ENCODE data around the gene SET. TPM values are rescaled to one million over a fixed set of nuclear protein-coding genes. Genes with fewer than 3 reads are reported as not detected.
A peak's percentile ranks its signal among the peaks of the same experiment; 100 is the strongest.

Gene SET
- total and polyA plus RNA-seq, 2 donors (not counting 1 experiment from before 2014, with no cell fraction given): 54.9 to 309 TPM

DNA sequence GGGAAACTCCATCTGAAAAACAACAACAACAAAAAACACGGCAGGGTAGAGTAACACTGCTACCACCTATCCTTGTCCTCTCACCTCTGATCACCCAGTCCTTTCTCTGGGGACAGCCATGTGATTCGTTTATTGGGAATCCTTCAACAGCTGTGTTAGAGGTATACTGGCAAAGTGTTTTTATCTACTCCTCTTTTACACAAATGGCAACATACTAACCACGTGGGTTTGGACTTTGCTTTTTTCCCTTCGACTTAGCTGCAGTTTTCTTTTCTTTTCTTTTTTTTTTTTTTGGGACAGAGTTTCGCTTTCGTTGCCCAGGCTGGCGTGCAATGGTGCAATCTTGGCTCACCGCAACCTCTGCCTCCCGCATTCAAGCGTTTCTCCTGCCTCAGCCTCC lies 11.2 kb upstream of the SET start:
- WGBS (ENCODE audit: insufficient coverage): 96% methylated on average over 6 of the region's 10 CpGs
- ChIA-PET CTCF (interaction anchor here (0.7 kb wide), 1 partner anchor 55 kb away, joined by 3 read pairs; no protein-coding TSS in a partner anchor), POLR2A (interaction anchor here (0.6 kb wide), 1 partner anchor 14 kb away, joined by 6 read pairs; no protein-coding TSS in a partner anchor)
- H3K27me3 Mint-ChIP-seq: no peaks in the 10 kb centered on the region
- Histone ChIP-seq H3K27ac (ENCODE audit: low read length in 2 of 2) (no peak overlapping the region), H3K4me3 (ENCODE audit: control extremely low read depth in 1 of 5, extremely low read depth in 1 of 5, insufficient read depth in 1 of 5, low read depth in 2 of 5, low read length in 4 of 5) (no peak overlapping the region), H4K20me1 (ENCODE audit: control insufficient read depth, insufficient read depth, low read length, poor library complexity, severe bottlenecking) (peaks cover 18% of the 10 kb centered on the region), H3K9me3 (ENCODE audit: control extremely low read depth in 1 of 3, control insufficient read depth in 2 of 3, insufficient read depth in 1 of 3, low read length in 2 of 3) (peaks cover 0 to 9% (median 0%) of the 10 kb centered on the region in 3 donors), H2AFZ (ENCODE audit: insufficient read depth, low read depth, low read length, poor library complexity, severe bottlenecking) (no peak overlapping the region), H3K4me1 (ENCODE audit: control insufficient read depth in 2 of 2, insufficient read depth in 2 of 2, low read length in 2 of 2) (peaks cover 4 to 16% of the 10 kb centered on the region in 2 donors), H3K36me3 (replicated peaks in 1 of 2; ENCODE audit: control extremely low read depth in 1 of 2, control insufficient read depth in 1 of 2, extremely low read depth in 1 of 2, insufficient read depth in 2 of 2, low read length in 1 of 2) (peaks cover 0 to 14% of the 10 kb centered on the region in 2 experiments), H3K4me2 (replicated peaks; ENCODE audit: low read depth, low read length, poor library complexity, severe bottlenecking) (no peak overlapping the region), H3K27me3 (replicated peaks in 1 of 4; ENCODE audit: control extremely low read depth in 1 of 4, control insufficient read depth in 3 of 4, insufficient read depth in 4 of 4, low read length in 3 of 4) (no peaks in the 10 kb centered on the region), H3K9ac (ENCODE audit: low read length) (no peak overlapping the region), H3K79me2 (ENCODE audit: control insufficient read depth, insufficient read depth, low read length) (peaks cover 58% of the 10 kb centered on the region)
- no peak for TF ChIP-seq EZH2 (IDR thresholded peaks at IDR 0.05; ENCODE audit: borderline replicate concordance, insufficient read depth, low read depth, low read length, poor library complexity, severe bottlenecking)
- TF ChIP-seq, protein P1, sequence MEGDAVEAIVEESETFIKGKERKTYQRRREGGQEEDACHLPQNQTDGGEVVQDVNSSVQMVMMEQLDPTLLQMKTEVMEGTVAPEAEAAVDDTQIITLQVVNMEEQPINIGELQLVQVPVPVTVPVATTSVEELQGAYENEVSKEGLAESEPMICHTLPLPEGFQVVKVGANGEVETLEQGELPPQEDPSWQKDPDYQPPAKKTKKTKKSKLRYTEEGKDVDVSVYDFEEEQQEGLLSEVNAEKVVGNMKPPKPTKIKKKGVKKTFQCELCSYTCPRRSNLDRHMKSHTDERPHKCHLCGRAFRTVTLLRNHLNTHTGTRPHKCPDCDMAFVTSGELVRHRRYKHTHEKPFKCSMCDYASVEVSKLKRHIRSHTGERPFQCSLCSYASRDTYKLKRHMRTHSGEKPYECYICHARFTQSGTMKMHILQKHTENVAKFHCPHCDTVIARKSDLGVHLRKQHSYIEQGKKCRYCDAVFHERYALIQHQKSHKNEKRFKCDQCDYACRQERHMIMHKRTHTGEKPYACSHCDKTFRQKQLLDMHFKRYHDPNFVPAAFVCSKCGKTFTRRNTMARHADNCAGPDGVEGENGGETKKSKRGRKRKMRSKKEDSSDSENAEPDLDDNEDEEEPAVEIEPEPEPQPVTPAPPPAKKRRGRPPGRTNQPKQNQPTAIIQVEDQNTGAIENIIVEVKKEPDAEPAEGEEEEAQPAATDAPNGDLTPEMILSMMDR (IDR thresholded peaks at IDR 0.05): no peak
- DNase-seq (no peak), ATAC-seq (ENCODE audit: low read depth) (no peak)
- H3K27ac Mint-ChIP-seq: no peak overlapping the region
- no peak overlapping the region for H3K4me3 Mint-ChIP-seq
- H3K9me3 Mint-ChIP-seq (ENCODE audit: insufficient read depth): no peaks in the 10 kb centered on the region
- peaks cover 6% of the 10 kb centered on the region for H3K4me1 Mint-ChIP-seq
- intact Hi-C loops (cut with micrococcal nuclease): no loop called here

- 0% methylated on average over 11 of the region's 21 CpGs for WGBS (ENCODE audit: insufficient coverage)
- H3K27me3 Mint-ChIP-seq: no peaks in the 10 kb centered on the region
- Histone ChIP-seq H3K4me2 (replicated peaks; ENCODE audit: low read depth, low read length, poor library complexity, severe bottlenecking) (peak overlapping the region; percentile 93), H3K4me3 (ENCODE audit: control extremely low read depth in 1 of 5, extremely low read depth in 1 of 5, insufficient read depth in 1 of 5, low read depth in 2 of 5, low read length in 4 of 5) (peak overlapping the region; percentile 85 to 99 (median 88)), H3K79me2 (ENCODE audit: control insufficient read depth, insufficient read depth, low read length) (peaks cover 82% of the 10 kb centered on the region), H3K4me1 (ENCODE audit: control insufficient read depth in 2 of 2, insufficient read depth in 2 of 2, low read length in 2 of 2) (peaks cover 45 to 64% of the 10 kb centered on the region in 2 donors), H3K9ac (ENCODE audit: low read length) (peak overlapping the region; percentile 94), H3K36me3 (replicated peaks in 1 of 2; ENCODE audit: control extremely low read depth in 1 of 2, control insufficient read depth in 1 of 2, extremely low read depth in 1 of 2, insufficient read depth in 2 of 2, low read length in 1 of 2) (peaks cover 0 to 6% of the 10 kb centered on the region in 2 experiments), H4K20me1 (ENCODE audit: control insufficient read depth, insufficient read depth, low read length, poor library complexity, severe bottlenecking) (peaks cover 9% of the 10 kb centered on the region), H3K27ac (ENCODE audit: low read length in 2 of 2) (peak overlapping the region; percentile 94), H3K27me3 (replicated peaks in 1 of 4; ENCODE audit: control extremely low read depth in 1 of 4, control insufficient read depth in 3 of 4, insufficient read depth in 4 of 4, low read length in 3 of 4) (no peaks in the 10 kb centered on the region), H3K9me3 (ENCODE audit: control extremely low read depth in 1 of 3, control insufficient read depth in 2 of 3, insufficient read depth in 1 of 3, low read length in 2 of 3) (peaks cover 0 to 11% (median 0%) of the 10 kb centered on the region in 3 donors), H2AFZ (ENCODE audit: insufficient read depth, low read depth, low read length, poor library complexity, severe bottlenecking) (peak overlapping the region; percentile 73)
- H3K9me3 Mint-ChIP-seq (ENCODE audit: insufficient read depth): no peaks in the 10 kb centered on the region
- ATAC-seq (ENCODE audit: low read depth) (peak; percentile 49), DNase-seq (peak; percentile 87)
- CTCF ChIA-PET: interaction anchor here (0.5 to 1.9 kb wide), 8 partner anchors 8 to 135 kb away, joined by 3 to 16 read pairs (median 5); partner anchors contain the start of genes ENDOG and PKN3
- H3K4me3 Mint-ChIP-seq: peak overlapping the region; percentile 98
- TF ChIP-seq, protein P1 (IDR thresholded peaks at IDR 0.05): no peak
- TF ChIP-seq EZH2 (IDR thresholded peaks at IDR 0.05; ENCODE audit: borderline replicate concordance, insufficient read depth, low read depth, low read length, poor library complexity, severe bottlenecking): no peak
- H3K27ac Mint-ChIP-seq: peak overlapping the region; percentile 96
- intact Hi-C loops (cut with micrococcal nuclease): loop anchor here (1.0 to 2.0 kb wide), 3 partner anchors 19 to 263 kb away; partner anchors contain the start of genes DOLK, DYNC2I2, NUP188 and PKN3
- H3K4me1 Mint-ChIP-seq: peaks cover 53% of the 10 kb centered on the region
- POLR2A ChIA-PET: interaction anchor here (0.5 to 1.9 kb wide), 9 partner anchors 10 to 192 kb away, joined by 3 to 6 read pairs (median 3); partner anchors contain the start of genes DYNC2I2 and ZDHHC12
Measured at GRCh38 chr9:128683340-128684064, 5.5 kb upstream of the SET start.

Data from B cell (primary cell).